HG02852 (cell line): ENCODE measurements around the gene MYOZ2.
"Not testable (repeated sequence)": the region's sequence is repeated elsewhere in the genome, so short reads cannot be mapped to it uniquely, and the experiment has no call there.

Experiments
- ATAC-seq: cut with Tn5 transposase; IDR thresholded peaks from one replicate; pipeline ENCODE4 v1.9.1; 2021; ENCODE audit warnings: mild to moderate bottlenecking, moderate library complexity; ENCODE audit not compliant: unreplicated experiment

MYOZ2 gene

DNA sequence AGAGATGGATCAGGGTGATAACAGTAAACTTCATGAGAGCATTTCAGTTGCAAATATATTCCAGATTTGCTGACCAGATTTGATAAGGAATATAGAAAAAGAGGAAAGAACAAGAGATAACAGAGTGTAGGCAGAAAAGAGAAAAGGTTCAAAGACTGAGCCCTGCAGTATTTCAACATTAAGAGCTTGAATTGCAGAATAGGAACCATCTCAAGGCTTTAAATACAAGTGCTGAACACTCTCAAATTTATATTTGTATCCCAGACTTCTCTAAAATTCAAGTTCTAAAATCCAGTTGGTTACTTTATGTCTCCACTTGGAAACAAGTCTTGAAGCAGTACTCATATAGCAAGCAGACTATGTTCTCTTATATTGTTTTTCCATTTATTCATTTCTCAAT is 9.7 kb upstream of the MYOZ2 start:
- ATAC-seq, result no peak

DNA sequence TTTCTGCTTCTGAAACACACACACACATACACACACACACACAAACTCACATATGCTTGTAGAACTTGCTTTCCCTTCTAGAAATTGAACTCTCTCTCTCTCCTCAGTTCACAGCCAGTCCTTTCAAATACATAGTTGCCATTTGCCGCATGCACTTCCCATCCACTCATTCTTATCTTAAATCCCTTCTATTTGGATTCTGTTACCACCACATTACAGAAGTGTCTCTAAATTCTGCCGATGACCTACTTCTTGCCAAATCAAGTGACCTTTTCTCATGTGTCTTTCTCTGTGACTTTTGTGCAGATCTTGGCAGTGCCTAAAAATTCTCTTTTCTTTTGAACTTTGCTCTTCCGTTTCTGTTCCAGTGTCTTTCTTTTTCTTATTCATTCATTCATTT is 7.5 kb upstream of the MYOZ2 start:
- no peak for ATAC-seq

DNA sequence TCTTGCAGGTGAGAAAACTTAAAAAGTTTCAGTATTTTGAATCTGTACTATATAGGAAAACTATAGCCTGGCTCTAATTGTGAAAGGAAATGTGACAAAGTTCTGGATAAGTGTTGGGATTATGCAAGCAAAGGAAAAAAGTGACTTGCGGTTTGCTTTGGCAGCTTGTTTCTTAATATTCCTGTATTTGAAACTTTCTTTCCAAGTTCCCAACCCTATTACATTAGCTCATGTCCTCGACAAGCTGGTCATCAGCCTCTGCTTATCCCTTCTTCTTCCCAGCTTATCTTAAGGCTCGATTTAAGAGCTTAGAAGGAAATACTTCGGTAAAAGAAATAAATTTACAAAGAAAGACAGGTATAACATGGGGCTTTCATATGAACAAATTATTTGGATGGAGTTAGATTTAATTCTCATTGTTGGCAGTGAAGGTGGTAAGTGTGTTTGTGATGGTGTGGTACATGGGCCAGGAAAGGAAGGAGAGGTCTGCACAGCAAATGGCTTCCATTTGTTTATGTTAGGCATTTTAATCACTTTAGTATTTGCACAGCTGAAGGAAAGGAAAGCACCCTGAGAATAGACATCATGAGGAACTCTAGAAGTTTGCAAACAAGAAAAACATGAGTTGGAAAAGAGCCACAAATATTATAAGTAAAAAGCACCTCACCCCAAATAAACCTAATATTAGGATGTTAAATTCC is 5.1 kb upstream of the MYOZ2 start:
- no peak for ATAC-seq

DNA sequence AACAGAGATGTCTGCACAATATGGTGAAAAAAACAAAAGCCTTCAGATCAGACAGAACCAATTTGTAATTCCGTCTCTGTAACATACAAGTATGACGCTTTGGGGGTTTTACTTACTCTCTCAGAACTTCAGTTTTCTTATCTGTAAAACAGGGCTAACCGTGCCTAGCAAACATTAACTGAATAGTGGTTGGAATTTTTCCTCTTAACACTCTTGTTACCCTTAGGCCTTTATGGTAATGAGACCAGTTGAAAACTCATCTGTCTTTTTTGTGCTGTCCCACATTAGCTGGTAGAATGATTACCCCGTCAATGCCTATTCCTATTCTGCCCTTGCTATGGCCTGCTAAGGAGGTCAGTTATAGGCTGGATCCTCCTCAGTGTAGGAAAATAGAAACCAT is 4.5 kb upstream of the MYOZ2 start:
- ATAC-seq, result no peak

DNA sequence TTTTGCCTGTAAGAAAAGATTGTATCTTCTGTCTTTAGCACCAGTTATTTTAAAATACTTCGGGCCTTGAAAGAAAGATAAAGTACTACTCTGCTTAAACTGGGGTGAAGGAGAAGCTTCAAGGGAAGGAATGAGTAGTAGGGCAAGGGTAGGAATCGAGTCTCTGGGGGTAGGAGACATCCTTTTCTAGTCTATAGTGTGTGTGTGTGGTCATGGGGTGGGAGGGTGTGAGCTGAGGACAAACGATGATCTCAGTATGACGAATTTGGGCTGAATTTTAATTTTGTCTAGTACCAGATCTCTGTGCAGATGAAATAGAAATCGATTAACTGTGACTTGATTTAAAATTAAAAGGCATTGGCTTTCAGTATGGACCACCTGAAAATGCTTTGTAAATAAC is 3.3 kb upstream of the MYOZ2 start:
- ATAC-seq, result no peak

DNA sequence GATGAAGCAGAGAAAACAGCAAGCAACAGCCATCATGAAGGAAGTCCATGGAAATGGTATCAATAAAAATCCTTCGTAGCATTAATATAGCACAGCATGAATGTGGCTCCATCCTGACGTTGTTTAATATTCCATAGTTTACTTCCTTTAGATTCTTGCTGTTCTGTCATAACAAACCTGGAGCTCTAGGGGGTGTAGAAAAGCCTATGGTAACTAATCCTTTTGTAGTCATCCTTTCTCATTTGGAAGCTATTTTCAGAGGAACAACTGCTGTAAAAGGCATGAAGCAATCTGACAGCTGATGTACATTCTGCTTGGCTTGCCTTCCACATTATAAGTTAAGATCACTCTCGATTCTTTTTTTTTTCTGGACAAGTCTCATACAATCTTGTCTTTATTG is 914 bp downstream of the MYOZ2 start:
- no peak for ATAC-seq

DNA sequence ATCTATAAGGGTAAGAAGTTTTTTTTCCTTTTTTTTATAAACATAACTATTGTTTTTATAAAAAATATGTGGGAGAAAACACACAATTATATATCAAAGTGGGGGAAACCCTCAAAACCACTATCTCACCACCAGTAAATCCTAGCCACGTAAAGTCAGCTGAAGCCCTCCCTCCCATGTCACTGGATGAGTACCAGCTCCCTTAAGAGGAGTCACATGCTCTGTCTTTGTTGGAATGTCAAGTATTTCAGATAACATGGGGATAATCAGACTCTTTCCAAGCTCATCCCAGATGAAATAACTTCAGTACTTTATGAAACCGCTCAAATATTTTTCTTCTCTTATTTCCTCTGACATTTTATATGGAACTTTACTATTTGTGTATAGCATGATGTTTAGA is 2.4 kb downstream of the MYOZ2 start:
- ATAC-seq, result no peak

GRCh38 chr4:119139311-119139710 is 3.7 kb downstream of the MYOZ2 start:
- ATAC-seq, result no peak

GRCh38 chr4:119139822-119140252 is 4.2 kb downstream of the MYOZ2 start:
- no peak for ATAC-seq

GRCh38 chr4:119141283-119141682 is 5.7 kb downstream of the MYOZ2 start:
- not testable (repeated sequence) for ATAC-seq

DNA sequence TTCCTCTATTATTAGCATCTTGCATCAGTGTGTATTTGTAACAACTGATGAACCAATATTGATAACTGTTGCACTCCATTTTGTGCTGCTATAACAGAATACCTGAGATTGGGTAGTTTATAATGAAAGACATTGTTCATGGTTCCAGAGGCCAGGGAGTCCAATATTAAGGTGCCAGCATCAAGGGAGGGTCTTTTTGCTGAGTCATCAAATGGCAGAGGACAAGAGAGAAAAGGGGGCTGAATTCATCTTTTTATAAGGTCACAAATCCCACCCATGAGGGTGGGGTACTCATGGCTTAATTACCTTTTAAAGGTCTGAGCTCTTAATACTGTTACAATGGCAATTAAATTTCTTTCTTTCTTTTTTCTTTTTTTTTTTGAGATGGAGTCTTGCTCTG is 7.2 kb downstream of the MYOZ2 start:
- no peak for ATAC-seq

- ATAC-seq, result not testable (repeated sequence)
Observed at GRCh38 chr4:119143341-119143740, 7.7 kb downstream of the MYOZ2 start.

GRCh38 chr4:119149110-119149509 is 13.5 kb downstream of the MYOZ2 start:
- ATAC-seq, result no peak

- ATAC-seq, result no peak
Observed at GRCh38 chr4:119151161-119151560, 15.5 kb downstream of the MYOZ2 start.

DNA sequence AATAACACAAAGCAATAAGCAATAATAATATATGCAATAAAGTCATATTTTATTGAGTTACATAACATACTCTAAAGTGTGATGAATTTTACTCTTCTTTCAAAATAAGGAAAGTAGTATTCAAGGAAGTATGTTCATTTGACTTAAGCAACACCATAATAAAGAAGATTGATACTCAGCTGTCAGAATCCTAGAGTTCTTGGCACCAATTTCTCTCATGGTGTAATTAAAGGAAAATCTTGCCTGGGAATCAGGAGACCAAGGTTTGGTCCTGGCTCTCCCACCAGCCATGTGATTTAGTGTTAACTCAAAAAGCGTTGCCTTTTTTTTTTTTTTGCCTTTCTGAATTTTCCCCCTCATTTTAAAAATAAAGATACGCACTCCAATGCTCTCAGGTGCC is 17.1 kb downstream of the MYOZ2 start:
- ATAC-seq, result no peak

GRCh38 chr4:119162174-119162573 is 26.5 kb downstream of the MYOZ2 start:
- no peak for ATAC-seq

DNA sequence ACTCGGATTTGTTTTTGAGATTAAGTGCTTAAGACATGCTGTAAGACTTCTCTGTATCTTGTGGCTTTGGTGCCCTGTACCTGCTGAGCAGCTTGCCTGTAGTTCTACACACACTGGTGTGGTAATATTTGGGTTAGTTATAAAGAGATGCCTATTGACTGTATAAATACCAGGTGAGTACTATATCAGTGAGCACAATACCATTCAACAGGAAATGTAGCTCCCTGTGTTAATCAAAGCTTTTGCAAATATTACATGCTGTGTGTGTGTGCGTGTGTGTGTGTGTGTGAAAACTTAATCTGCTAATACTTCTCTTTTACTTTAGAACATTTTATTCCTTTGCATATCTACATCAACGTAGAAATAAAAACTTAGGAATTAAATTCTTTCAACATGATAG is 30.1 kb downstream of the MYOZ2 start:
- ATAC-seq, result no peak

- ATAC-seq, result no peak
Observed at GRCh38 chr4:119170195-119170594, 34.6 kb downstream of the MYOZ2 start.

DNA sequence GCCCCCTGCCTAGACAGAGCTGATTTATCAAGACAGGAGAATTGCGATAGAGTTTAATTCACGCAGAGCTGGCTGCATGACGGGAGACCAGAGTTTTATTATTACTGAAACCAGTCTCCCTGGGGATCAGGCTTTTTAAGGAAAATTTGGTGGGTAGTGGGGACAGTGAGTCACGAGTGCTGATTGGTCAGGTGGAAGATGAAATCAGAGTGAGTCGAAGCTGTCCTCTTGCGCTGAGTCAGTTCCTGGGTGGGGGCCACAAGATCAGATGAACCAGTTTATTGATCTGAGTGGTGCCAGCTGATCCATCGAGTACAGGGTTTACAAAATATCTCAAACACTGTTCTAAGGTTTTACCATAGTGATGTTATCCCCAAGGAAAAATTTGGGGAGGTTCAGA is 36.6 kb downstream of the MYOZ2 start:
- no peak for ATAC-seq

DNA sequence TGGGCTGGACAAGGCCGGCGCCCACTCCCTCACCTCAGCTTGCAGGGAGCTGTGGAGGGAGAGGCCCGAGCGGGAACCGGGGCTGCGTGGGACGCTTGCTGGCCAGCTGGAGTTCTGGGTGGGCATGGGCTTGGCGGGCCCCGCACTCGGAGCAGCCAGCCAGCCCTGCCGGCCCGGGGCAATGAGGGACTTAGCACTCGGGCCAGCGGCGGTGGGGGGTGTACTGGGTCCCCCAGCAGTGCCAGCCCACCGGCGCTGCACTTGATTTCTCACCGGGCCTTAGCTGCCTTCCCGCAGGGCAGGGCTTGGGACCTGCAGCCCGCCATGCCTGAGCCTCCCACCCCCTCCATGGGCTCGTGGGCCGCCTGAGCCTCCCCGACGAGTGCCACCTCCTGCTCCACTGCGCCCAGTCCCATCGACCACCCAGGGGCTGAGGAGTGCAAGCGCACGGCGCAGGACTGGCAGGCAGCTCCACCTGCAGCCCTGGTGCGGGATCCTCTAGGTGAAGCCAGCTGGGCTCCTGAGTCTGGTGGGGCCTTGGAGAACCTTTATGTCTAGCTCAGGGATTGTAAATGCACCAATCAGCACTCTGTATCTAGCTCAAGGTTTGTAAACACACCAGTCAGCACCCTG is 38.2 kb downstream of the MYOZ2 start:
- ATAC-seq, result not testable (repeated sequence)

DNA sequence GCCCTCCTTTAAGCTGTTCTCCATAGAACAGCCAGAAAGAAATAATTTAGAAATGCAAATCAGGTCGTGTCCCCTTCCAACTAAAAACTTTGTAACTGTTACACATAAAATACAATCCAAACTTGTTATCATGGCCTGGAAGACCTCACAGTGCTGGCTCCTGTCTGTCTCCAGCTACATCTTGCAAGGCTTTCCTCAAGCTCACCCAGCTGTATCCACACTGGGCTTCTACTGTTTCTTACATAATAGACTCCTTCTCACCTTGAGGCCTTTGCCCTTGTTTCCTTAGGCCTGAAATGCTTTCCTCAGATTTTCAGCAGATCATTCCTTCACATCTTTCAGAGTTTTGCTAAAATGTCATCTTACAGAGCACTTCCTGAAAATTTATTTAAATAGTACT is 43.4 kb downstream of the MYOZ2 start:
- ATAC-seq, result no peak

- ATAC-seq, result no peak
Observed at GRCh38 chr4:119184128-119184527, 48.5 kb downstream of the MYOZ2 start.

DNA sequence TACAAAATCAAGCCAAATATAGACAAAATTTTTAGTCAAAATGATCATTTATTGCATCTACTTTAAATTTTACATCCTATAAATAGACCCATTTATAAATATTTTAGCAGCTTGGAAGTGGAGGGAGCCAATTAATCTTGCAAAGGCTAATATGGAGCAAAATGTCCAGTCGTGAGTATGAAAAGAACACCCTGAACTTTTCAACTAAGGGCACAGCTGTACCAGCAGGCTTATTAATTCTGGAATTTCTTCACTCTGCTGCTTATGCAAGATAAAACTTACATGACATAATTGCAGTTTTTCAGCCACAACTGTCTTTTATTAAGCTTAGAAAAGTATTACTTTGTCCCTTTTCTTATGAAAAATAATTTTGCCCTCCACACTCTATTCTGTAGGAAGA is 54.0 kb downstream of the MYOZ2 start:
- no peak for ATAC-seq
